Vagina (tissue), 2 donors: ENCODE measurements around the gene PRRG2. TPM values are rescaled to one million over a fixed set of nuclear protein-coding genes. Genes with fewer than 3 reads are reported as not detected.
A peak's percentile ranks its signal among the peaks of the same experiment; 100 is the strongest.

Experiments used
- DNase-seq, 2 donors: peaks; one replicate each; pipeline ENCODE4 v3.0.0-alpha.2; 2017; ENCODE audit errors: extremely low spot score in 2 of 2
- H3K27ac ChIP-seq: fragments of 200-600 bp; sonication (generic); one replicate; pipeline ENCODE4 v1.5.1; 2019
- H3K27me3 ChIP-seq: fragments of 200-600 bp; sonication (generic); one replicate; pipeline ENCODE4 v1.5.1; 2019
- H3K36me3 ChIP-seq, 2 donors: fragments of 200-600 bp; sonication (generic); one replicate each; pipeline ENCODE4 v1.5.1; 2017 to 2019
- H3K4me1 ChIP-seq: fragments of 200-600 bp; sonication (generic); one replicate; pipeline ENCODE4 v1.5.1; 2019
- H3K4me3 ChIP-seq, 2 donors: fragments of 200-600 bp; sonication (generic); 1 replicate in 1 of 2; 2 replicates in 1 of 2; pipeline ENCODE4 v1.5.1; 2016 to 2019
- H3K9me3 ChIP-seq: fragments of 200-600 bp; sonication (generic); one replicate; pipeline ENCODE4 v1.5.1; 2019
- POLR2A ChIP-seq, 2 donors: fragments of 450-650 bp; IDR thresholded peaks; one replicate each; pipeline ENCODE4 v1.6.1; 2017; ENCODE audit warnings: antibody characterized with exemption in 2 of 2, mild to moderate bottlenecking in 2 of 2, moderate library complexity in 2 of 2
- POLR2AphosphoS5 ChIP-seq, 2 donors: sonication (generic); formaldehyde crosslinking; IDR thresholded peaks; one replicate each; pipeline ENCODE4 v1.9.0; 2017; ENCODE audit warnings: antibody characterized with exemption in 2 of 2, mild to moderate bottlenecking in 2 of 2, low read depth in 1 of 2; ENCODE audit not compliant: insufficient read depth in 1 of 2
- intact Hi-C: fragments of 100-400 bp; cut with DNase I; formaldehyde crosslinking; loops from one replicate; pipeline ENCODE4 v1.15.1; 2023
- total RNA-seq: library from RNA; depleted of rRNA; stranded (reverse); fragments of >200 nt; gene quantifications from one replicate; pipeline ENCODE4 v1.2.3, GENCODE V29; 2016
- TF ChIP-seq, protein P1 (sequence below), 3 experiments: fragments of 450-650 bp in 2 of 3; fragments of 200-600 bp in 1 of 3; sonication (generic) in 1 of 3; IDR thresholded peaks; one replicate each; pipeline ENCODE4 v1.5.1; 2017 to 2019; ENCODE audit warnings: antibody characterized with exemption in 3 of 3, mild to moderate bottlenecking in 2 of 3, moderate library complexity in 2 of 3

PRRG2 gene
- total RNA-seq, 1 donor from 2014 or later: 5.4 TPM

DNA sequence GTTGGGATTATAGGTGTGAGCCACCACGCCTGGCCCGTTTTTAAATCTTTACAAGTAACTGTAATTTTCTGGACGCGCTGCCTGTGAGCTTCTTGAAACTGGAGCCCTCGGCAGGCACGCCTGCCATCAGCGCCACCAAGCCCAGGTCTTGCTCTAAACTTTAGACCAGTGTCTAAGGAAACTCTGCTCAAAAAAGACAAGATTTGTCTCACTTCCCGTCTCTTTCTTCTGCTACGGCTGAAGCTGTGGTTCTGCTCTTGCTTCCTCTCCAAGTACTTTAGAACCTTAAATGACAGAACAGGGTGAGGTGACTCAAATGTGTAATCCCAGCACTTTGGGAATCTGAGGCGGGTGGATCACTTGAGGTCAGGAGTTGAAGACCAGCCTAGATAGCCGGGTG, 28.4 kb upstream of the PRRG2 start:
- intact Hi-C loops: no loop called here
- no peak overlapping the region for H3K27ac ChIP-seq
- peaks cover 0 to 21% of the 10 kb centered on the region in 2 donors for H3K36me3 ChIP-seq
- peaks cover 23% of the 10 kb centered on the region for H3K4me1 ChIP-seq
- H3K9me3 ChIP-seq: no peaks in the 10 kb centered on the region
- no peak for TF ChIP-seq POLR2AphosphoS5 (IDR thresholded peaks at IDR 0.05; ENCODE audit: insufficient read depth in 1 of 2, low read depth in 1 of 2)
- H3K4me3 ChIP-seq: no peak overlapping the region
- DNase-seq: no peak
- H3K27me3 ChIP-seq: no peaks in the 10 kb centered on the region

- intact Hi-C loops: no loop called here
- peaks cover 0 to 29% of the 10 kb centered on the region in 2 donors for H3K36me3 ChIP-seq
- H3K4me3 ChIP-seq: no peak overlapping the region
- TF ChIP-seq POLR2A (IDR thresholded peaks at IDR 0.05) (no peak), POLR2AphosphoS5 (IDR thresholded peaks at IDR 0.05; ENCODE audit: insufficient read depth in 1 of 2, low read depth in 1 of 2) (peak in 1 of 2 donors; percentile 67)
- H3K9me3 ChIP-seq: no peaks in the 10 kb centered on the region
- H3K4me1 ChIP-seq: peaks cover 23% of the 10 kb centered on the region
- H3K27ac ChIP-seq: peak overlapping the region; percentile 56
- no peaks in the 10 kb centered on the region for H3K27me3 ChIP-seq
- DNase-seq: no peak
Observed at GRCh38 chr19:49553451-49554271, 27.5 kb upstream of the PRRG2 start.

DNA sequence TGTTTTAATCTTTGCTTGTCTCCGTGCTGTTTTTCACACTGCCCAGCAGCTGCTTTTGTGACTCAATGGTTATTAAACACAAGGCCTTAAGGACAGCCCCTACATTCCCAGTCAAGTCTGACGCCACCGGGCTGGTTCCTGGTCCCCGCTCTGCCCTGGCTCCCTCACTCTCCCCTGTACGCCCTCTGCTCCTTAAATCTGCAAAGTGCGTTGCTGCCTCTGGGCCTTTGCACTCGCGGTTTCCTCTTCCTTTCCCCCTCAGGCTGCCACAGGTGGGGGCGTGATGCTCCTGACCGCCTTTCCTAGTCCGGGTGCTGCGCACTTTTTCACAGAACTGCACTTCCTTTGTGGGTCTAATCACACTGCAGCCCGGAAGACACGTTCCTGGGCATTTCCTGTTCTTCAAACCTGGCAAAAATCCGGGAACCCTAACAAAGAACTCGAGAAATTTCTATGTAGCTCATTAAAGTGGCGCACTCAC, 26.4 kb upstream of the PRRG2 start:
- DNase-seq: no peak

GRCh38 chr19:49555600-49556411, 25.3 kb upstream of the PRRG2 start:
- H3K4me1 ChIP-seq: peaks cover 23% of the 10 kb centered on the region

More for the DNA sequence above, 26.4 kb upstream of the PRRG2 start:
- H3K27ac ChIP-seq: peak overlapping the region; percentile 56
- TF ChIP-seq, protein P1, sequence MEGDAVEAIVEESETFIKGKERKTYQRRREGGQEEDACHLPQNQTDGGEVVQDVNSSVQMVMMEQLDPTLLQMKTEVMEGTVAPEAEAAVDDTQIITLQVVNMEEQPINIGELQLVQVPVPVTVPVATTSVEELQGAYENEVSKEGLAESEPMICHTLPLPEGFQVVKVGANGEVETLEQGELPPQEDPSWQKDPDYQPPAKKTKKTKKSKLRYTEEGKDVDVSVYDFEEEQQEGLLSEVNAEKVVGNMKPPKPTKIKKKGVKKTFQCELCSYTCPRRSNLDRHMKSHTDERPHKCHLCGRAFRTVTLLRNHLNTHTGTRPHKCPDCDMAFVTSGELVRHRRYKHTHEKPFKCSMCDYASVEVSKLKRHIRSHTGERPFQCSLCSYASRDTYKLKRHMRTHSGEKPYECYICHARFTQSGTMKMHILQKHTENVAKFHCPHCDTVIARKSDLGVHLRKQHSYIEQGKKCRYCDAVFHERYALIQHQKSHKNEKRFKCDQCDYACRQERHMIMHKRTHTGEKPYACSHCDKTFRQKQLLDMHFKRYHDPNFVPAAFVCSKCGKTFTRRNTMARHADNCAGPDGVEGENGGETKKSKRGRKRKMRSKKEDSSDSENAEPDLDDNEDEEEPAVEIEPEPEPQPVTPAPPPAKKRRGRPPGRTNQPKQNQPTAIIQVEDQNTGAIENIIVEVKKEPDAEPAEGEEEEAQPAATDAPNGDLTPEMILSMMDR (IDR thresholded peaks at IDR 0.05): no peak
- TF ChIP-seq POLR2A (IDR thresholded peaks at IDR 0.05) (no peak), POLR2AphosphoS5 (IDR thresholded peaks at IDR 0.05; ENCODE audit: insufficient read depth in 1 of 2, low read depth in 1 of 2) (peak; percentile 51 to 75)
- H3K4me1 ChIP-seq: peaks cover 23% of the 10 kb centered on the region
- no peaks in the 10 kb centered on the region for H3K9me3 ChIP-seq
- intact Hi-C loops: no loop called here
- no peaks in the 10 kb centered on the region for H3K27me3 ChIP-seq
- peaks cover 0 to 39% of the 10 kb centered on the region in 2 donors for H3K36me3 ChIP-seq
- H3K4me3 ChIP-seq: no peak overlapping the region

GRCh38 chr19:49556412-49557398, 24.4 kb upstream of the PRRG2 start:
- H3K4me3 ChIP-seq: no peak overlapping the region
- intact Hi-C loops: no loop called here

More at GRCh38 chr19:49555600-49556411, 25.3 kb upstream of the PRRG2 start:
- H3K27me3 ChIP-seq: no peaks in the 10 kb centered on the region
- H3K9me3 ChIP-seq: no peaks in the 10 kb centered on the region
- peaks cover 0 to 41% of the 10 kb centered on the region in 2 donors for H3K36me3 ChIP-seq
- peak overlapping the region; percentile 40 for H3K27ac ChIP-seq
- intact Hi-C loops: no loop called here
- H3K4me3 ChIP-seq: no peak overlapping the region
- no peak for DNase-seq
- TF ChIP-seq, protein P1 (IDR thresholded peaks at IDR 0.05): no peak
- TF ChIP-seq POLR2AphosphoS5 (IDR thresholded peaks at IDR 0.05; ENCODE audit: insufficient read depth in 1 of 2, low read depth in 1 of 2) (no peak), POLR2A (IDR thresholded peaks at IDR 0.05) (no peak)

More at GRCh38 chr19:49556412-49557398, 24.4 kb upstream of the PRRG2 start:
- no peak for TF ChIP-seq POLR2AphosphoS5 (IDR thresholded peaks at IDR 0.05; ENCODE audit: insufficient read depth in 1 of 2, low read depth in 1 of 2)
- TF ChIP-seq, protein P1 (IDR thresholded peaks at IDR 0.05): no peak
- no peak for TF ChIP-seq POLR2A (IDR thresholded peaks at IDR 0.05)
- Histone ChIP-seq H3K9me3 (no peaks in the 10 kb centered on the region), H3K36me3 (peaks cover 0 to 41% of the 10 kb centered on the region in 2 donors), H3K27me3 (no peaks in the 10 kb centered on the region), H3K4me1 (peaks cover 28% of the 10 kb centered on the region), H3K27ac (no peak overlapping the region)
- DNase-seq: no peak
